ENCODE measurements around the gene MTHFSD. TPM values are rescaled to one million over a fixed set of nuclear protein-coding genes. Genes with fewer than 3 reads are reported as not detected.

The MTHFSD gene
- polyA plus RNA-seq, 1 of the 3 experiments (the other 2 are of a cell fraction) = 15.6 TPM

GRCh38 chr16:86533767-86534351 lies 21.2 kb downstream of the MTHFSD start:
- Histone ChIP-seq H3K4me3 (ENCODE audit: low read depth in 2 of 2, low read length in 1 of 2) (no peak overlapping the region), H3K27ac (ENCODE audit: low read depth in 2 of 2, low read length in 1 of 2) (no peak overlapping the region), H3K4me1 (ENCODE audit: control insufficient read depth in 1 of 2, insufficient read depth in 2 of 2, low read depth in 1 of 2, low read length in 1 of 2) (no peaks in the 10 kb centered on the region), H3K36me3 (replicated peaks in 1 of 2; ENCODE audit: control insufficient read depth in 1 of 2, insufficient read depth in 2 of 2, low read length in 1 of 2) (peaks cover 7 to 25% of the 10 kb centered on the region in 2 experiments), H3K9me2 (no peaks in the 10 kb centered on the region), H3K27me3 (ENCODE audit: insufficient read depth) (no peaks in the 10 kb centered on the region), H3K9me3 (no peaks in the 10 kb centered on the region), H3K4me2 (no peak overlapping the region), H2AFZ (ENCODE audit: low read depth) (no peak overlapping the region), H3K9ac (no peak overlapping the region), H3F3A (replicated peaks; ENCODE audit: insufficient read depth) (no peaks in the 10 kb centered on the region), H4K20me1 (ENCODE audit: insufficient read depth) (no peaks in the 10 kb centered on the region), H3K79me2 (ENCODE audit: insufficient read depth) (no peaks in the 10 kb centered on the region)
- WGBS (ENCODE audit: low lambda C conversion rate) = 89% methylated on average over 8 of the region's 8 CpGs
- ChIA-PET CTCF (interaction anchor here (4.4 kb wide), 1 partner anchor 15 kb away, joined by 48 read pairs; no protein-coding TSS in a partner anchor), POLR2A (no interaction called here)
- TF ChIP-seq MEF2A (IDR thresholded peaks at IDR 0.05; ENCODE audit: borderline replicate concordance, low read depth) = no peak
- TF ChIP-seq EP300 (IDR thresholded peaks at IDR 0.05; ENCODE audit: borderline replicate concordance in 1 of 2, low read depth in 1 of 2, low read length in 1 of 2) = no peak
- no peak for TF ChIP-seq USF2 (IDR thresholded peaks at IDR 0.05; ENCODE audit: borderline replicate concordance, low read depth, low read length)
- TF ChIP-seq SIN3A (IDR thresholded peaks at IDR 0.05; ENCODE audit: borderline replicate concordance, low read depth, low read length) = no peak
- TF ChIP-seq FOXJ3 (CRISPR knock-in tag; IDR thresholded peaks at IDR 0.05) = no peak
- TF ChIP-seq RXRA (IDR thresholded peaks at IDR 0.05; ENCODE audit: borderline replicate concordance, low read depth) = no peak
- TF ChIP-seq ZBTB33 (IDR thresholded peaks at IDR 0.05; ENCODE audit: borderline replicate concordance, low read depth) = no peak
- TF ChIP-seq TAF1 (IDR thresholded peaks at IDR 0.05; ENCODE audit: borderline replicate concordance, low read depth, low read length) = no peak
- no peak for TF ChIP-seq YY1 (IDR thresholded peaks at IDR 0.05; ENCODE audit: low read depth)
- TF ChIP-seq CHD2 (IDR thresholded peaks at IDR 0.05; ENCODE audit: low read length, partially characterized antibody) = no peak
- TF ChIP-seq ELF1 (IDR thresholded peaks at IDR 0.05) = no peak
- TF ChIP-seq, protein P1, sequence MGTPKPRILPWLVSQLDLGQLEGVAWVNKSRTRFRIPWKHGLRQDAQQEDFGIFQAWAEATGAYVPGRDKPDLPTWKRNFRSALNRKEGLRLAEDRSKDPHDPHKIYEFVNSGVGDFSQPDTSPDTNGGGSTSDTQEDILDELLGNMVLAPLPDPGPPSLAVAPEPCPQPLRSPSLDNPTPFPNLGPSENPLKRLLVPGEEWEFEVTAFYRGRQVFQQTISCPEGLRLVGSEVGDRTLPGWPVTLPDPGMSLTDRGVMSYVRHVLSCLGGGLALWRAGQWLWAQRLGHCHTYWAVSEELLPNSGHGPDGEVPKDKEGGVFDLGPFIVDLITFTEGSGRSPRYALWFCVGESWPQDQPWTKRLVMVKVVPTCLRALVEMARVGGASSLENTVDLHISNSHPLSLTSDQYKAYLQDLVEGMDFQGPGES (IDR thresholded peaks at IDR 0.05; ENCODE audit: low read depth, low read length) = no peak
- TF ChIP-seq, protein P2, sequence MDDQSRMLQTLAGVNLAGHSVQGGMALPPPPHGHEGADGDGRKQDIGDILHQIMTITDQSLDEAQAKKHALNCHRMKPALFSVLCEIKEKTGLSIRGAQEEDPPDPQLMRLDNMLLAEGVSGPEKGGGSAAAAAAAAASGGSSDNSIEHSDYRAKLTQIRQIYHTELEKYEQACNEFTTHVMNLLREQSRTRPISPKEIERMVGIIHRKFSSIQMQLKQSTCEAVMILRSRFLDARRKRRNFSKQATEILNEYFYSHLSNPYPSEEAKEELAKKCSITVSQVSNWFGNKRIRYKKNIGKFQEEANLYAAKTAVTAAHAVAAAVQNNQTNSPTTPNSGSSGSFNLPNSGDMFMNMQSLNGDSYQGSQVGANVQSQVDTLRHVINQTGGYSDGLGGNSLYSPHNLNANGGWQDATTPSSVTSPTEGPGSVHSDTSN (IDR thresholded peaks at IDR 0.05) = no peak
- no peak for TF ChIP-seq RFX5 (IDR thresholded peaks at IDR 0.05; ENCODE audit: low read length)
- no peak for TF ChIP-seq RCOR1 (IDR thresholded peaks at IDR 0.05; ENCODE audit: low read length)
- no peak for TF ChIP-seq GABPA (IDR thresholded peaks at IDR 0.05; ENCODE audit: low read depth)
- no peak for TF ChIP-seq SMC3 (IDR thresholded peaks at IDR 0.05; ENCODE audit: low read depth, low read length)
- TF ChIP-seq TCF12 (IDR thresholded peaks at IDR 0.05) = no peak
- DNase-seq = no peak
